Right renal pelvis (tissue), 4 donors: ENCODE data around the gene RAB6B. TPM values are rescaled to one million over a fixed set of nuclear protein-coding genes. Genes with fewer than 3 reads are reported as not detected.

Experiments used
- DNase-seq, 4 donors: peaks; one replicate each; pipeline ENCODE4 v3.0.0-alpha.2; 2013; ENCODE audit warnings: low read depth in 4 of 4, low spot score in 3 of 4, missing footprints in 1 of 4
- polyA plus RNA-seq, 4 donors: library from polyadenylated mRNA; unstranded; fragments of 120-200 nt; gene quantifications; one replicate each; pipeline ENCODE4 v1.2.1, GENCODE V29; 2013; ENCODE audit not compliant: insufficient read length in 4 of 4

The RAB6B gene
- polyA plus RNA-seq, 4 donors = 14.5 to 19.4 (median 17.6) TPM

- no peak for DNase-seq
Observed at GRCh38 chr3:133860519-133860918, 35.2 kb downstream of the RAB6B start.

GRCh38 chr3:133859381-133860234 is 36.1 kb downstream of the RAB6B start:
- DNase-seq = no peak

DNA sequence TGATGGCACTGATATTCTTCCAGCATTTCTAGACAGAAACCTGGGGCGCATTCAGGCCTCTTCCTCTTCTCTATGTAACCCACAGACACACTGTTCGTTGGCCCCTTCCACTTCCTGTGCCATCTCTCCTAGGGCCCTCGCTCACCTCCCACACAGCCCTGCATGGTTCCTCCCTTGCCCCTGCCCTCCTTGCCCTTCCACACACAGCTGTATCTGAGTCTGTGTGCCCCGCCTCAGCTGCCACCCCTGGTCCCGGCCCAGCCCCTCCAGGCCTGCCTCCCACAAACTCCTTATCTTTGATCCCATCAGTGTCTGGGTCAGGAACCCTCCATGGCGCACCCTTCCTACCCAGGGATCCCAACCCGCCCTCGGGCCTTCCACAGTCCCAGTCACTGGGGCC is 37.9 kb downstream of the RAB6B start:
- DNase-seq = no peak

GRCh38 chr3:133856316-133856715 is 39.4 kb downstream of the RAB6B start:
- DNase-seq = no peak

GRCh38 chr3:133855772-133856171 is 39.9 kb downstream of the RAB6B start:
- DNase-seq = no peak

DNA sequence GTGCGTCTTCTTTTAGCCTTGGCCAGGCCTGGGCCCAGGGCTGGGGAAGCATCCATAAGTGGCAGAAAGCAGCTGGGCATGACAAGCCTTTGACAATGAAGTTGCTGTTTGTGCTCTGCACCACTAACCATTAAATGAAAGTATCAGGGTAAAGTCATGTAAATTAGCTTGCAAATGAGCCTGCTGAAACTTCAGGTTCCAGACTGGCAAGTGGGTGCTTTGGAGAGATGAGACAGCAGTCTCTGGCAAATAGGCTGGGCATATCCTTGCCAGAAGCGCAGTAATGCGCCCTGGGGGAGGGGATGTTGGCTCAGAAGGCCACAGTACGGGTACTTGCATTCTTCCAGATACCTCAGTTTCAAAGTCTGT is 40.7 kb downstream of the RAB6B start:
- DNase-seq = no peak

DNA sequence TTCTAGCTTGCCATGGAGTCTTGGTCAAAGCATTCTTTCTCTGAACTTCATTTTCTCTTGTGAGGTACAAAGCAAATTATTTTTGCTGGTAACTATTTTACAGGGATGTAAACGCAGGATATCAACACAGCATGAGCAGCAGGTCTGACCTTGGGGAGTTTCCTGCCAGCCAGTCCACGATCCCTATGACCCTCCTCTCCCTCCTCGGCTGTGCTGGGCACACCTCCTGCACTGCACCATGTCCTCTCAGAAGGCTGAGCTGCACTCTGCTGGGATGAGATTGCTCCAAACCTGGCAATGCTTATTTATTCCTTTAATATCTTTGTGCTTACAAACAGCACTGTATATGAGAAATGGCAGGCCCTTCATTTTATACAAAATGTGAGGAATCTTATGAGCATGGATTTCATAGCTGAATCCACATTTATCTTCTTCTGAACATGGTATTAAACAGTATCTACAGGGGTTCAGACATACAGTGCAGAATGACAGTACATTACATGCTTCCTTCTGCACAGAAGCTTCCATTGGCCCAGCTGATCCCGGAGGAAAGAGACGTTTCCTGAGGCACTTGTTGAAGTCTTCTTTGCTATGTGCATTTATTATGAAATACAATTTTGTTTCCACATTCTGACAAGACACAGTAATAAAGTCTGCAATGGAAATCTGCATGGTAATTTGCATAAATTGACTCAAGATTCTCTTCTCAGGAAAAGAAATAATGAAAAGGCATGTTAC is 41.2 kb downstream of the RAB6B start:
- no peak for DNase-seq

DNA sequence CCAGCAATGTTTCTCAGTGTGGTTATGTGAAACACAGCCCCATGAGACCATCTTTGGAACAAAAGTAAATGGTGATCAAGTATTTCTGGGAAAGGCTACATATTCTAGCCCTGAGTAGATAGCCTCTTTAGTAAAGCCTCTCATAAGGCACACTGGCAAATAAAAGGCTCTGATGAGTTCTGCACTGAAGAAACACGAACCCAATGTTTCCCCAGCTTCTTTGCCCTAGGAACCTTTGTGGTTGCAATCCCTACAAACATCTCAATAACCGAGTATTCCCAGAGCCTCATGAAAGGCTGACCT is 41.8 kb downstream of the RAB6B start:
- no peak for DNase-seq

- DNase-seq = no peak
Observed at GRCh38 chr3:133853063-133853924, 42.4 kb downstream of the RAB6B start.

- DNase-seq = no peak
Observed at GRCh38 chr3:133851931-133852330, 43.8 kb downstream of the RAB6B start.

DNA sequence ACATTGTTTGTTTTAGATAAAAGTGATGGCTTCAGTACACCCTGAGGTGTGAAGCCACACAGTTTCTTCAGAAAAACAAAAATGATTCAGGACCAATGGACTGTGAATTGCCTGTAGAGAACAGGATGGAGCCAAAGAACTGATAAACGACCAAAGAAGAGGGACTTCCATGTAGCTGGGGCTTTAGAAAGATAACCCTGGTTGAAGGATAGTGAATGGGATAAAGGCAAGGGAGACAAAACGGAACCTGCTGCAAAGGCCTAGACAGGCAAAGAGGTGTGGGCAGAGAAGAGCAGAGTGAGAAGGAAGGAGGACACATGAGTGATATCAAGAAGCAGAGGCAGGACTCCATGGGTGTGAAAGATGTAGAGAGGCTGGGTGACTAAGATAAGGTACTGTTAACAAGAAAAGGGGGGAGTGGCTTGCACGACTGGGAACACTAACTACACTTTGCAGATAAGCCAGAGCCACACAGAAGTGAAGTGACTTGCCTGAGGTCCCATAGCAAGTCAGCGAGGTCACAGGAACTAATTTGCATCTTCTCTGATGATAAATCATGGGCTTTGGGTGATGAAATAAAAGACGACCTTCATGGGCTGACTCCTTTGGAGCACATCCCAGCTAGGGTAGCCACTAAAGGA is 44.3 kb downstream of the RAB6B start:
- DNase-seq = no peak

- no peak for DNase-seq
Observed at GRCh38 chr3:133850034-133850433, 45.6 kb downstream of the RAB6B start.

- DNase-seq = no peak
Observed at GRCh38 chr3:133849346-133849745, 46.3 kb downstream of the RAB6B start.

DNA sequence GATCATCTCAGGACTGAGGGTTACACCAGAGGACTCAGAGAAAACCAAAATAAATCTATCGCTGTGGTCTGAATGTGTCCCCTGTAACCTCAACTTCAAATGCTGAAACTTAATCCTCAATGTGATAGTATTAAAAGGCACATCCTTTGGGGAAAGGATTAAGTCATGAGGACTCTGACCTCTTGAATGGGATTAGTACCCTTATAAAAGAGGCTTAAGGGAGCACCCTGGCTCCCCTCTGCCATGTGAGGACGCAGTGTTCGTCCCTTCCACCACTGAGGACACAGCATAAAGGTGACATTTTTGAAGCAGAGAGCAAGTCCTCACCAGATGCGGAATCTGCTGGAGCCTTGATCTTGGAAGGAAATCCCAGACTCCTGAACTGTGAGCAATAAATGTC is 50.6 kb downstream of the RAB6B start:
- DNase-seq = no peak

- no peak for DNase-seq
Observed at GRCh38 chr3:133843634-133844033, 52.0 kb downstream of the RAB6B start.

GRCh38 chr3:133842158-133842557 is 53.5 kb downstream of the RAB6B start:
- no peak for DNase-seq

DNA sequence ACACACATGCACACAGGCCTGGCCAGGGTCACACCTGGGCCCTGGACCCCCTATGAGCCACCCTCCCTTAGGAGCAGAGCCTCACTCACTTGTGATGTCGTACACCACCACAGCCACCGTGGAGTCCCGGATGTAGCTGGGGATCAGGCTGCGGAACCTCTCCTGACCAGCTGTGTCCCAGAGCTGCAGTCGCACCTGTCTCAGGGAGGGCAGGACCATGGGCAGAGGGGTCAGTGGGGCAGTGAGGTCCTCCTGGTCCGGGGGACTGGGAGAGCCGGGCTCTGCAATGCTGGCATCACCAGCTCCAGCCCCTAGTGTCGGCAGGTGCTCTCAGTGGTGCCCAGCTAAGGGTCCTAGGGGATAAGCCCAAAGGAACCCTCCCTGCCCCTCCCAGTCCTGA is 54.5 kb downstream of the RAB6B start:
- no peak for DNase-seq

GRCh38 chr3:133840767-133841166 is 54.9 kb downstream of the RAB6B start:
- no peak for DNase-seq

GRCh38 chr3:133840055-133840737 is 55.5 kb downstream of the RAB6B start:
- no peak for DNase-seq
